Ovary (tissue), 3 donors: ENCODE results near the gene NHLH1.

Source experiments
- POLR2A ChIP-seq: fragments of 450-650 bp; IDR thresholded peaks from one replicate; pipeline ENCODE4 v1.6.1; 2017; ENCODE audit warnings: antibody characterized with exemption, mild to moderate bottlenecking, moderate library complexity
- TF ChIP-seq, protein P1 (sequence below), 3 donors: fragments of 450-650 bp in 2 of 3; fragments of 200-600 bp in 1 of 3; IDR thresholded peaks; one replicate each; pipeline versions ENCODE4 v1.5.1 to v1.8.0; 2016 to 2022; ENCODE audit warnings: antibody characterized with exemption in 3 of 3, mild to moderate bottlenecking in 1 of 3
- donor health status: DM: no; HTN: no; CAD: no.

GRCh38 chr1:160330119-160330518, 36.8 kb upstream of the NHLH1 start:
- TF ChIP-seq, protein P1, sequence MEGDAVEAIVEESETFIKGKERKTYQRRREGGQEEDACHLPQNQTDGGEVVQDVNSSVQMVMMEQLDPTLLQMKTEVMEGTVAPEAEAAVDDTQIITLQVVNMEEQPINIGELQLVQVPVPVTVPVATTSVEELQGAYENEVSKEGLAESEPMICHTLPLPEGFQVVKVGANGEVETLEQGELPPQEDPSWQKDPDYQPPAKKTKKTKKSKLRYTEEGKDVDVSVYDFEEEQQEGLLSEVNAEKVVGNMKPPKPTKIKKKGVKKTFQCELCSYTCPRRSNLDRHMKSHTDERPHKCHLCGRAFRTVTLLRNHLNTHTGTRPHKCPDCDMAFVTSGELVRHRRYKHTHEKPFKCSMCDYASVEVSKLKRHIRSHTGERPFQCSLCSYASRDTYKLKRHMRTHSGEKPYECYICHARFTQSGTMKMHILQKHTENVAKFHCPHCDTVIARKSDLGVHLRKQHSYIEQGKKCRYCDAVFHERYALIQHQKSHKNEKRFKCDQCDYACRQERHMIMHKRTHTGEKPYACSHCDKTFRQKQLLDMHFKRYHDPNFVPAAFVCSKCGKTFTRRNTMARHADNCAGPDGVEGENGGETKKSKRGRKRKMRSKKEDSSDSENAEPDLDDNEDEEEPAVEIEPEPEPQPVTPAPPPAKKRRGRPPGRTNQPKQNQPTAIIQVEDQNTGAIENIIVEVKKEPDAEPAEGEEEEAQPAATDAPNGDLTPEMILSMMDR (IDR thresholded peaks at IDR 0.05): no peak
- TF ChIP-seq POLR2A: no peak
